Activated CD8-positive, alpha-beta memory T cell treated with anti-CD3 and anti-CD28 coated beads for 36 hours (primary cell): ENCODE results near the gene NAA50. TPM values are rescaled to one million over a fixed set of nuclear protein-coding genes. Genes with fewer than 3 reads are reported as not detected.

Experiments used
- total RNA-seq, 2 experiments: library from RNA; stranded (reverse); gene quantifications; one replicate each; pipeline ENCODE4 v1.2.3, GENCODE V29; 2021

NAA50 gene
- total RNA-seq, 2 experiments from 2014 or later, result 197 to 202 TPM

Other genes with a start within 250 kb of the NAA50 start
- gene SPICE1, start 231.1 kb downstream of the NAA50 start, total RNA-seq, result 10 to 100 TPM; 23.7 to 23.8 TPM
- gene SIDT1, start 213.7 kb downstream of the NAA50 start, total RNA-seq, result 10 to 100 TPM; 13.5 to 14.2 TPM
- gene USF3, start 49.6 kb downstream of the NAA50 start, total RNA-seq, result 10 to 100 TPM; 12.4 to 12.6 TPM
- gene ATP6V1A, start 786 bp upstream of the NAA50 start, total RNA-seq, result 10 to 100 TPM; 50.5 to 54.5 TPM
- under 1 TPM; 0.21 to 0.34 TPM for gene GRAMD1C, start 92.5 kb upstream of the NAA50 start, total RNA-seq
- 1 to 10 TPM; 3.9 to 4.1 TPM for gene ZDHHC23, start 201.8 kb upstream of the NAA50 start, total RNA-seq